Osteocyte (in vitro differentiated cells): ENCODE measurements around the gene SOX9. TPM values are rescaled to one million over a fixed set of nuclear protein-coding genes. Genes with fewer than 3 reads are reported as not detected.
A peak's percentile ranks its signal among the peaks of the same experiment; 100 is the strongest.

Experiments used
- DNase-seq: peaks from one replicate; pipeline ENCODE4 v3.0.0; 2021; ENCODE audit warnings: mixed read lengths; ENCODE audit not compliant: unreplicated experiment; ENCODE audit errors: extremely low spot score
- H3K27ac Mint-ChIP-seq: one replicate; pipeline ENCODE4 v1.8.0; 2021; ENCODE audit warnings: mild to moderate bottlenecking, mixed read lengths; ENCODE audit not compliant: unreplicated experiment
- H3K27me3 Mint-ChIP-seq: one replicate; pipeline ENCODE4 v1.8.0; 2021; ENCODE audit warnings: mixed read lengths; ENCODE audit not compliant: unreplicated experiment
- H3K36me3 Mint-ChIP-seq: one replicate; pipeline ENCODE4 v1.8.0; 2021; ENCODE audit warnings: mixed read lengths; ENCODE audit not compliant: unreplicated experiment
- H3K4me1 Mint-ChIP-seq: one replicate; pipeline ENCODE4 v1.8.0; 2021; ENCODE audit warnings: mixed read lengths; ENCODE audit not compliant: unreplicated experiment
- H3K4me3 Mint-ChIP-seq: one replicate; pipeline ENCODE4 v1.8.0; 2021; ENCODE audit warnings: mild to moderate bottlenecking, moderate library complexity, mixed read lengths; ENCODE audit not compliant: unreplicated experiment
- H3K9me3 Mint-ChIP-seq: one replicate; pipeline ENCODE4 v1.8.0; 2021; ENCODE audit warnings: mixed read lengths; ENCODE audit not compliant: unreplicated experiment
- CTCF ChIP-seq: fragments of 200-600 bp; sonication (generic); IDR thresholded peaks from 2 replicates; pipeline ENCODE4 v1.5.0; 2021; ENCODE audit warnings: antibody characterized with exemption, mild to moderate bottlenecking, moderate library complexity
- total RNA-seq: library from RNA; stranded (reverse); gene quantifications from 2 replicates; pipeline ENCODE4 v1.2.1, GENCODE V29; 2021

The SOX9 gene
- total RNA-seq, 1 donor from 2014 or later = 1.9 TPM

- H3K27me3 Mint-ChIP-seq = peaks cover 45% of the 10 kb centered on the region
These were observed 1.5 kb upstream of the SOX9 start for GRCh38 chr17:72119077-72119872.

GRCh38 chr17:72119873-72120641 lies 763 bp upstream of the SOX9 start:
- H3K36me3 Mint-ChIP-seq = no peaks in the 10 kb centered on the region
- peaks cover 38% of the 10 kb centered on the region for H3K4me1 Mint-ChIP-seq
- no peak for DNase-seq

More at GRCh38 chr17:72119077-72119872, 1.5 kb upstream of the SOX9 start:
- Mint-ChIP-seq H3K27ac (no peak overlapping the region), H3K4me1 (peaks cover 37% of the 10 kb centered on the region), H3K4me3 (peak overlapping the region; percentile 94), H3K36me3 (no peaks in the 10 kb centered on the region), H3K9me3 (no peaks in the 10 kb centered on the region)
- no peak for TF ChIP-seq CTCF
- DNase-seq = no peak

GRCh38 chr17:72121164-72122009 lies 567 bp downstream of the SOX9 start:
- Mint-ChIP-seq H3K27me3 (peaks cover 36% of the 10 kb centered on the region), H3K36me3 (no peaks in the 10 kb centered on the region), H3K4me3 (peak overlapping the region; percentile 94), H3K27ac (peak overlapping the region; percentile 72), H3K9me3 (no peaks in the 10 kb centered on the region), H3K4me1 (peaks cover 38% of the 10 kb centered on the region)
- peak; percentile 86 for DNase-seq
- TF ChIP-seq CTCF = peak; percentile 32

More at GRCh38 chr17:72119873-72120641, 763 bp upstream of the SOX9 start:
- H3K9me3 Mint-ChIP-seq = no peaks in the 10 kb centered on the region
- no peak for TF ChIP-seq CTCF
- peak overlapping the region; percentile 94 for H3K4me3 Mint-ChIP-seq
- no peak overlapping the region for H3K27ac Mint-ChIP-seq
- peaks cover 45% of the 10 kb centered on the region for H3K27me3 Mint-ChIP-seq

GRCh38 chr17:72122010-72122764 lies 1.4 kb downstream of the SOX9 start:
- TF ChIP-seq CTCF = no peak
- Mint-ChIP-seq H3K27ac (peak overlapping the region; percentile 72), H3K36me3 (no peaks in the 10 kb centered on the region), H3K4me1 (peaks cover 41% of the 10 kb centered on the region), H3K27me3 (peaks cover 28% of the 10 kb centered on the region), H3K9me3 (no peaks in the 10 kb centered on the region), H3K4me3 (peak overlapping the region; percentile 94)
- DNase-seq = no peak
